H9 (cell line): ENCODE results near the gene PRPSAP2. TPM values are rescaled to one million over a fixed set of nuclear protein-coding genes. Genes with fewer than 3 reads are reported as not detected.
A peak's percentile ranks its signal among the peaks of the same experiment; 100 is the strongest.

Source experiments
- DNase-seq: peaks from one replicate; pipeline ENCODE4 v3.0.0-alpha.2; 2017
- H2AFZ ChIP-seq: one replicate; pipeline ENCODE4 v1.6.1; 2013; ENCODE audit warnings: mild to moderate bottlenecking, low read length, control low read depth, moderate library complexity
- H2AK5ac ChIP-seq: 2 replicates; pipeline ENCODE4 v1.6.1; 2013; ENCODE audit warnings: low read length, control low read depth, mixed read lengths; ENCODE audit not compliant: insufficient read length
- H2BK120ac ChIP-seq: one replicate; pipeline ENCODE4 v1.6.1; 2013; ENCODE audit warnings: low read depth, mild to moderate bottlenecking, low read length, control low read depth, inconsistent platforms; ENCODE audit not compliant: poor library complexity, severe bottlenecking
- H2BK12ac ChIP-seq: 2 replicates; pipeline ENCODE4 v1.6.1; 2013; ENCODE audit warnings: low read length, control low read depth, mixed read lengths, low read depth; ENCODE audit not compliant: insufficient read length
- H2BK15ac ChIP-seq: 2 replicates; pipeline ENCODE4 v1.6.1; 2013; ENCODE audit warnings: low read depth, low read length, control low read depth
- H2BK20ac ChIP-seq: one replicate; pipeline ENCODE4 v1.6.1; 2013; ENCODE audit warnings: low read depth, mild to moderate bottlenecking, low read length, control low read depth, inconsistent platforms; ENCODE audit not compliant: poor library complexity, severe bottlenecking
- H2BK5ac ChIP-seq: 2 replicates; pipeline ENCODE4 v1.6.1; 2013; ENCODE audit warnings: low read length, control low read depth, mixed read lengths; ENCODE audit not compliant: insufficient read length
- H3K14ac ChIP-seq: 2 replicates; pipeline ENCODE4 v1.6.1; 2013; ENCODE audit warnings: low read length, control low read depth; ENCODE audit not compliant: insufficient read depth
- H3K18ac ChIP-seq: 2 replicates; pipeline ENCODE4 v1.6.1; 2013; ENCODE audit warnings: low read depth, mild to moderate bottlenecking, mixed read lengths, low read length, control low read depth; ENCODE audit not compliant: insufficient read length
- H3K23ac ChIP-seq: 2 replicates; pipeline ENCODE4 v1.6.1; 2013; ENCODE audit warnings: low read length, control low read depth, mixed read lengths, low read depth; ENCODE audit not compliant: insufficient read length
- H3K23me2 ChIP-seq: 2 replicates; pipeline ENCODE4 v1.6.1; 2013; ENCODE audit warnings: low read depth, mild to moderate bottlenecking, mixed read lengths, low read length, control low read depth; ENCODE audit not compliant: insufficient read length, poor library complexity, severe bottlenecking
- H3K27ac ChIP-seq: 2 replicates; pipeline ENCODE4 v1.5.1; 2013; ENCODE audit warnings: low read length, control low read depth, mixed read lengths, low read depth; ENCODE audit not compliant: insufficient read length
- H3K27me3 ChIP-seq: 2 replicates; pipeline ENCODE4 v1.6.1; 2013; ENCODE audit warnings: low read length, control low read depth, inconsistent platforms; ENCODE audit not compliant: insufficient read depth
- H3K4ac ChIP-seq: 2 replicates; pipeline ENCODE4 v1.6.1; 2013; ENCODE audit warnings: low read depth, mild to moderate bottlenecking, control low read depth, inconsistent platforms, low read length, moderate library complexity
- H3K4me1 ChIP-seq: 2 replicates; pipeline ENCODE4 v1.6.1; 2013; ENCODE audit warnings: low read length, control low read depth, inconsistent platforms; ENCODE audit not compliant: insufficient read depth
- H3K4me2 ChIP-seq: 2 replicates; pipeline ENCODE4 v1.6.1; 2013; ENCODE audit warnings: low read length, control low read depth, mixed read lengths; ENCODE audit not compliant: insufficient read length, insufficient read depth
- H3K56ac ChIP-seq: 2 replicates; pipeline ENCODE4 v1.6.1; 2013; ENCODE audit warnings: low read depth, mild to moderate bottlenecking, mixed read lengths, low read length, control low read depth; ENCODE audit not compliant: insufficient read length
- H3K79me1 ChIP-seq: 2 replicates; pipeline ENCODE4 v1.6.1; 2013; ENCODE audit warnings: low read depth, mild to moderate bottlenecking, moderate library complexity, low read length, control low read depth, inconsistent platforms; ENCODE audit not compliant: insufficient read depth, poor library complexity, severe bottlenecking
- H3K79me2 ChIP-seq: 2 replicates; pipeline ENCODE4 v1.6.1; 2013; ENCODE audit warnings: low read length, control low read depth, inconsistent platforms; ENCODE audit not compliant: insufficient read depth
- H3K9ac ChIP-seq: 2 replicates; pipeline ENCODE4 v1.6.1; 2013; ENCODE audit warnings: low read length, control low read depth, mixed read lengths; ENCODE audit not compliant: insufficient read length; ENCODE audit errors: extremely low read depth
- H3K9me3 ChIP-seq: one replicate; pipeline ENCODE4 v1.6.1; 2013; ENCODE audit warnings: low read depth, low read length, inconsistent platforms; ENCODE audit not compliant: control insufficient read depth
- H3T11ph ChIP-seq: one replicate; pipeline ENCODE4 v1.6.1; 2013; ENCODE audit warnings: mild to moderate bottlenecking, low read length, control low read depth, inconsistent platforms
- H4K20me1 ChIP-seq: one replicate; pipeline ENCODE4 v1.6.1; 2013; ENCODE audit not compliant: control insufficient read depth, insufficient read length, insufficient read depth
- H4K5ac ChIP-seq: 2 replicates; pipeline ENCODE4 v1.6.1; 2013; ENCODE audit warnings: low read depth, mild to moderate bottlenecking, mixed read lengths, low read length, control low read depth; ENCODE audit not compliant: insufficient read length
- H4K8ac ChIP-seq: replicated peaks from 2 replicates; pipeline ENCODE4 v1.6.1; 2013; ENCODE audit warnings: low read length, control low read depth, mixed read lengths, low read depth; ENCODE audit not compliant: insufficient read length
- H4K91ac ChIP-seq: 2 replicates; pipeline ENCODE4 v1.6.1; 2013; ENCODE audit warnings: low read depth, mild to moderate bottlenecking, moderate library complexity, mixed read lengths, low read length, control low read depth; ENCODE audit not compliant: insufficient read length
- H3K27ac Mint-ChIP-seq, 3 experiments: 2 replicates in 2 of 3; 3 replicates in 1 of 3; pipeline ENCODE4 v1.8.0; 2020 to 2021; ENCODE audit warnings: mixed read lengths in 3 of 3, mild to moderate bottlenecking in 1 of 3, moderate library complexity in 1 of 3
- H3K27me3 Mint-ChIP-seq: 2 replicates; pipeline ENCODE4 v1.8.0; 2021; ENCODE audit warnings: low read depth, mild to moderate bottlenecking, moderate library complexity, mixed read lengths
- H3K36me3 Mint-ChIP-seq, 3 experiments: 2 replicates in 2 of 3; 3 replicates in 1 of 3; pipeline ENCODE4 v1.8.0; 2020 to 2021; ENCODE audit warnings: low read depth in 3 of 3, mixed read lengths in 3 of 3; ENCODE audit not compliant: insufficient read depth in 1 of 3
- H3K4me1 Mint-ChIP-seq, 2 experiments: 2 replicates each; pipeline ENCODE4 v1.8.0; 2020; ENCODE audit warnings: mixed read lengths in 2 of 2
- H3K4me3 Mint-ChIP-seq, 2 experiments: 2 replicates in 1 of 2; 3 replicates in 1 of 2; pipeline ENCODE4 v1.8.0; 2020 to 2021; ENCODE audit warnings: mild to moderate bottlenecking in 2 of 2, mixed read lengths in 2 of 2, moderate library complexity in 1 of 2
- H3K9me3 Mint-ChIP-seq, 2 experiments: 2 replicates in 1 of 2; 3 replicates in 1 of 2; pipeline ENCODE4 v1.8.0; 2020; ENCODE audit warnings: mild to moderate bottlenecking in 2 of 2, mixed read lengths in 2 of 2, moderate library complexity in 1 of 2
- CTCF ChIP-seq: fragments of 200-600 bp; sonication (generic); conservative IDR thresholded peaks from 3 replicates; pipeline ENCODE4 v1.8.0; 2021; ENCODE audit warnings: antibody characterized with exemption, mild to moderate bottlenecking
- WGBS: extraction: QIAGEN DNeasy Blood & Tissue Kit; methylation state at CpG from one replicate; pipeline ENCODE4 v1.1.7; 2013; ENCODE audit warnings: missing lambda C conversion rate, low lambda C conversion rate, mixed read lengths; ENCODE audit not compliant: insufficient read length; ENCODE audit errors: extremely low coverage; 5-methylcytosine and 5-hydroxymethylcytosine counted together
- total RNA-seq: library from RNA; stranded (reverse); gene quantifications from 2 replicates; pipeline ENCODE4 v1.2.1, GENCODE V29; 2021

The PRPSAP2 gene
- total RNA-seq, 1 experiment from 2014 or later = 58.0 TPM

GRCh38 chr17:18848501-18848900 lies 9.4 kb upstream of the PRPSAP2 start:
- Histone ChIP-seq H3T11ph (no peak overlapping the region), H3K23me2 (no peaks in the 10 kb centered on the region), H2BK20ac (no peak overlapping the region), H3K23ac (no peak overlapping the region), H2AK5ac (no peak overlapping the region), H4K20me1 (no peaks in the 10 kb centered on the region), H3K18ac (no peak overlapping the region), H3K79me2 (no peaks in the 10 kb centered on the region), H4K5ac (no peak overlapping the region), H3K9me3 (no peaks in the 10 kb centered on the region), H3K27ac (no peak overlapping the region), H2BK120ac (no peak overlapping the region), H3K9ac (no peak overlapping the region), H3K4ac (no peak overlapping the region), H3K4me2 (no peak overlapping the region), H3K14ac (no peak overlapping the region), H2BK12ac (no peak overlapping the region), H2BK15ac (no peak overlapping the region), H2AFZ (no peak overlapping the region), H3K56ac (no peak overlapping the region), H3K27me3 (no peaks in the 10 kb centered on the region), H4K91ac (no peak overlapping the region), H3K4me1 (no peaks in the 10 kb centered on the region), H3K79me1 (no peaks in the 10 kb centered on the region), H4K8ac (no peak overlapping the region), H2BK5ac (no peak overlapping the region)
- no peak for DNase-seq
- no peaks in the 10 kb centered on the region for H3K27me3 Mint-ChIP-seq
- H3K9me3 Mint-ChIP-seq = no peaks in the 10 kb centered on the region
- no CpG with 5 or more reads among the region's 6 CpGs for WGBS
- no peak overlapping the region for H3K4me3 Mint-ChIP-seq
- H3K36me3 Mint-ChIP-seq = 0 out of 7 replicates have a peak, but pooled peaks cover 0 to 9% (median 3%) of the 10 kb centered on the region in 3 experiments
- H3K4me1 Mint-ChIP-seq = no peaks in the 10 kb centered on the region
- TF ChIP-seq CTCF = no peak
- H3K27ac Mint-ChIP-seq = peak overlapping the region; percentile 18 to 73 (median 62); a peak in 4 of 7 replicates
